Neuronal stem cell (in vitro differentiated cells): ENCODE measurements around the gene KDM4B.

Source experiments
- DNase-seq: peaks from one replicate; pipeline ENCODE4 v3.0.0-alpha.2; 2013; ENCODE audit warnings: low spot score
- H2AFZ ChIP-seq: one replicate; pipeline ENCODE4 v1.6.1; 2013; ENCODE audit warnings: mild to moderate bottlenecking, low read length, inconsistent platforms
- H2AK5ac ChIP-seq: 2 replicates; pipeline ENCODE4 v1.6.1; 2013; ENCODE audit warnings: low read depth, mild to moderate bottlenecking, inconsistent platforms, low read length, moderate library complexity, mixed read lengths
- H2BK120ac ChIP-seq: 2 replicates; pipeline ENCODE4 v1.6.1; 2013; ENCODE audit warnings: low read depth, mild to moderate bottlenecking, inconsistent platforms, low read length, moderate library complexity, mixed read lengths
- H2BK12ac ChIP-seq: one replicate; pipeline ENCODE4 v1.6.1; 2013; ENCODE audit warnings: low read length, inconsistent platforms
- H2BK15ac ChIP-seq: 2 replicates; pipeline ENCODE4 v1.6.1; 2013; ENCODE audit warnings: mild to moderate bottlenecking, low read length, inconsistent platforms, mixed read lengths
- H2BK5ac ChIP-seq: one replicate; pipeline ENCODE4 v1.6.1; 2013; ENCODE audit warnings: inconsistent platforms, mild to moderate bottlenecking, low read length, moderate library complexity
- H3K14ac ChIP-seq: one replicate; pipeline ENCODE4 v1.6.1; 2013; ENCODE audit warnings: low read length, inconsistent platforms
- H3K18ac ChIP-seq: 2 replicates; pipeline ENCODE4 v1.6.1; 2013; ENCODE audit warnings: low read length, inconsistent platforms
- H3K23ac ChIP-seq: 2 replicates; pipeline ENCODE4 v1.6.1; 2013; ENCODE audit warnings: low read depth, mild to moderate bottlenecking, mixed read lengths, low read length, inconsistent platforms; ENCODE audit not compliant: poor library complexity
- H3K27ac ChIP-seq: replicated peaks from 3 replicates; pipeline ENCODE4 v1.5.1; 2013; ENCODE audit warnings: low read length, inconsistent platforms
- H3K27me3 ChIP-seq, 3 experiments: 2 replicates each; pipeline ENCODE4 v1.6.1; 2013; ENCODE audit warnings: low read length in 3 of 3, mild to moderate bottlenecking in 2 of 3, inconsistent platforms in 1 of 3, low read depth in 1 of 3, mixed read lengths in 1 of 3, moderate library complexity in 1 of 3; ENCODE audit not compliant: control insufficient read depth in 3 of 3, insufficient read depth in 3 of 3
- H3K36me3 ChIP-seq, 2 donors: replicated peaks in 1 of 2; 2 replicates each; pipeline ENCODE4 v1.6.1; 2013; ENCODE audit warnings: low read length in 2 of 2; ENCODE audit not compliant: control insufficient read depth in 2 of 2, insufficient read depth in 2 of 2
- H3K4ac ChIP-seq: 2 replicates; pipeline ENCODE4 v1.6.1; 2013; ENCODE audit warnings: inconsistent platforms, mild to moderate bottlenecking, low read length, moderate library complexity
- H3K4me1 ChIP-seq, 2 donors: 1 replicate in 1 of 2; 2 replicates in 1 of 2; pipeline ENCODE4 v1.6.1; 2013; ENCODE audit warnings: low read length in 2 of 2, low read depth in 1 of 2; ENCODE audit not compliant: control insufficient read depth in 2 of 2, insufficient read depth in 1 of 2
- H3K4me2 ChIP-seq: one replicate; pipeline ENCODE4 v1.6.1; 2013; ENCODE audit warnings: mild to moderate bottlenecking, low read length, inconsistent platforms; ENCODE audit not compliant: insufficient read depth, poor library complexity, severe bottlenecking
- H3K4me3 ChIP-seq, 2 donors: 2 replicates each; pipeline ENCODE4 v1.5.1; 2013; ENCODE audit warnings: low read length in 2 of 2, mild to moderate bottlenecking in 2 of 2, inconsistent platforms in 1 of 2, moderate library complexity in 1 of 2
- H3K79me1 ChIP-seq: one replicate; pipeline ENCODE4 v1.6.1; 2013; ENCODE audit warnings: low read depth, mild to moderate bottlenecking, inconsistent platforms, low read length, moderate library complexity
- H3K9ac ChIP-seq: one replicate; pipeline ENCODE4 v1.6.1; 2013; ENCODE audit warnings: mild to moderate bottlenecking, low read depth, low read length, inconsistent platforms; ENCODE audit not compliant: poor library complexity
- H3K9me3 ChIP-seq, 2 donors: replicated peaks in 1 of 2; 2 replicates each; pipeline versions ENCODE3 to v1.6.1; 2013; ENCODE audit warnings: low read length in 2 of 2, mild to moderate bottlenecking in 2 of 2, inconsistent platforms in 1 of 2, low read depth in 1 of 2, mixed read lengths in 1 of 2, moderate library complexity in 1 of 2; ENCODE audit not compliant: control insufficient read depth in 2 of 2, insufficient read depth in 1 of 2
- H4K8ac ChIP-seq: one replicate; pipeline ENCODE4 v1.6.1; 2013; ENCODE audit warnings: low read depth, mild to moderate bottlenecking, inconsistent platforms, low read length, moderate library complexity
- H4K91ac ChIP-seq: one replicate; pipeline ENCODE4 v1.6.1; 2013; ENCODE audit warnings: low read length, low read depth, mild to moderate bottlenecking, inconsistent platforms; ENCODE audit not compliant: poor library complexity
- WGBS, 2 donors: extraction: QIAGEN DNeasy Blood & Tissue Kit; methylation state at CpG; one replicate each; pipeline ENCODE4 v1.1.7; 2013; ENCODE audit warnings: missing lambda C conversion rate in 2 of 2, mixed read lengths in 1 of 2; ENCODE audit not compliant: insufficient read length in 2 of 2, insufficient replicate concordance in 1 of 2; ENCODE audit errors: extremely low coverage in 2 of 2; 5-methylcytosine and 5-hydroxymethylcytosine counted together

Gene KDM4B

DNA sequence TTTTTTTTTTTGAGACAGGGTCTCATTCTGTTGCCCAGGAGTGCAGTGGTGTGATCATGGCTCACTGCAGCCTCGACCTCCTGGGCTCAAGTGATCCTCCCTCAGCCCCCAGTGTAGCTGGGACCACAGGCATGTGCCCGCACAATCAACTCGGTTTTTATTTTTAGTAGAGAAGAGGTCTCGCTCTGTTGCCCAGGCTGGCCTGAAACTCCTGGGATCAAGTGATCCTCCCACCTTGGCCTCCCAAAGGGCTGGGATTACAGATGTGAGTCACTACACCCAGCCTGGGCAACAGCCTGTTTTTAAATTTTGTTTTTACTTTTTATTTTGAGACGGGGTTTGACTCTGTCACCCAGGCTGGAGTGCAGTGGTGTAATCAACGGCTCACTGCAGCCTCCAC, 2.3 kb upstream of the KDM4B start:
- no CpG with 5 or more reads among the region's 6 CpGs for WGBS, 2 donors
- H3K18ac ChIP-seq: no peak overlapping the region

GRCh38 chr19:4967738-4968461, 1.0 kb upstream of the KDM4B start:
- Histone ChIP-seq H3K14ac (no peak overlapping the region), H2BK120ac (no peak overlapping the region), H2AK5ac (no peak overlapping the region), H3K36me3 (peaks cover 1 to 19% of the 10 kb centered on the region in 2 donors), H3K4ac (no peak overlapping the region), H2AFZ (peak overlapping the region; percentile 79), H2BK5ac (no peak overlapping the region), H3K27me3 (no peaks in the 10 kb centered on the region), H3K4me2 (peak overlapping the region; percentile 21), H3K9ac (peak overlapping the region; percentile 64), H3K79me1 (peaks cover 14% of the 10 kb centered on the region), H2BK12ac (no peak overlapping the region), H3K4me1 (peaks cover 15 to 17% of the 10 kb centered on the region in 2 donors), H4K91ac (no peak overlapping the region), H3K4me3 (peak overlapping the region; percentile 44 to 68), H3K27ac (no peak overlapping the region), H3K23ac (peak overlapping the region; percentile 1), H2BK15ac (no peak overlapping the region), H3K9me3 (no peaks in the 10 kb centered on the region), H4K8ac (no peak overlapping the region), H3K18ac (peak overlapping the region; percentile 90)
- DNase-seq: no peak
- no CpG with 5 or more reads among the region's 16 CpGs for WGBS, 2 donors

More for the DNA sequence above, 2.3 kb upstream of the KDM4B start:
- H3K9ac ChIP-seq: no peak overlapping the region
- H3K27me3 ChIP-seq: no peaks in the 10 kb centered on the region
- H2BK120ac ChIP-seq: no peak overlapping the region
- no peak overlapping the region for H2AFZ ChIP-seq
- H3K79me1 ChIP-seq: peaks cover 5% of the 10 kb centered on the region
- no peak overlapping the region for H2BK15ac ChIP-seq
- no peak overlapping the region for H3K23ac ChIP-seq
- H4K91ac ChIP-seq: no peak overlapping the region
- no peak overlapping the region for H2BK12ac ChIP-seq
- peaks cover 14 to 16% of the 10 kb centered on the region in 2 donors for H3K4me1 ChIP-seq
- no peak overlapping the region for H3K4me2 ChIP-seq
- H3K14ac ChIP-seq: no peak overlapping the region
- H2BK5ac ChIP-seq: no peak overlapping the region
- no peak overlapping the region for H2AK5ac ChIP-seq
- DNase-seq: no peak
- no peak overlapping the region for H3K4me3 ChIP-seq
- peaks cover 0 to 2% of the 10 kb centered on the region in 2 donors for H3K9me3 ChIP-seq
- no peak overlapping the region for H3K27ac ChIP-seq
- H3K4ac ChIP-seq: no peak overlapping the region
- H3K36me3 ChIP-seq: peaks cover 11 to 30% of the 10 kb centered on the region in 2 donors
- H4K8ac ChIP-seq: no peak overlapping the region

- Histone ChIP-seq H3K4me1 (peaks cover 15 to 17% of the 10 kb centered on the region in 2 donors), H3K4ac (no peak overlapping the region), H2AFZ (no peak overlapping the region), H3K27me3 (no peaks in the 10 kb centered on the region), H3K14ac (peak overlapping the region; percentile 44), H3K4me3 (peak overlapping the region; percentile 64 to 93), H3K23ac (no peak overlapping the region), H3K36me3 (peaks cover 0 to 8% of the 10 kb centered on the region in 2 donors), H2BK120ac (no peak overlapping the region), H3K4me2 (peak overlapping the region; percentile 83), H4K8ac (no peak overlapping the region), H4K91ac (no peak overlapping the region), H3K27ac (no peak overlapping the region), H3K18ac (peak overlapping the region; percentile 89), H2AK5ac (peak overlapping the region; percentile 63), H3K9me3 (no peaks in the 10 kb centered on the region), H2BK15ac (no peak overlapping the region), H2BK5ac (no peak overlapping the region), H2BK12ac (no peak overlapping the region), H3K9ac (peak overlapping the region; percentile 78), H3K79me1 (peaks cover 14% of the 10 kb centered on the region)
- no CpG with 5 or more reads among the region's 54 CpGs for WGBS, 2 donors
- DNase-seq: no peak
These were observed 419 bp downstream of the KDM4B start for GRCh38 chr19:4969292-4969771.

DNA sequence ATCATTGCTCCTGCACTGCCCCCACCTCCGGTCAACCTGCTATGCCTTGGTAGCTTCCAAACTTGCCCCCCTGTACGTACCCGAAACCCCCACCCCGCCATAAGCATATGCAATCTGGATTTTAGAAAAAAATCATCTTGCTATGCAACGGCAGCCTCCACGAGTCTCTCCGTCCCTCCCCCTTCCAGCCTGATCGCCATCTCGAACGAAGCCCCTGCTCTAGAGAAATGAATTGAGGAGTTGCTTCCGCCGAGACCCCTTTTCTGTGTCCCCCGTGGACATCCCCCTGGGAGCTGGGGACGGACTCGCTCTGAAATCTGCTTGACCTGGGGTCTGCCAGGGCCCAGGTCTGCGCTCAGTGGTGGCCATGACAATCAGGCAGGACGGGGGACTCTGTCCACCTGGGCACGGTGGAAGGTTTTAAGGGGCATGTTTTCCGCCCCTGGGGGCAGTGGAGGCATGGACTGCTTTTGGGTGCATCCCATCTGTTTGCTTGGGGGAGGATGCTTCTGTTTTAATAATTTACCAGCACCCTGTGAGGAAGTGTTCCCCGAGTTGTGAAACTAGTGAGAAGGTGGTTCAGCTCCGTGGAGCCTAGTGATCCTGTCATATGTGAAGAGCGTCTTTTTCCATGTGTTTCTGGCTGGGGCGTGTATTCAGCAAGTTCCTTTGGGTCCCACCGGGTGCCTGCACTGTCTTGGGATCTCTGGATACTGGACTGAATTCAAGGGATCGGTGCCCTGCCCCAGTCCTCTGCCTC, 1.0 kb downstream of the KDM4B start:
- H2BK120ac ChIP-seq: no peak overlapping the region
- H2BK5ac ChIP-seq: no peak overlapping the region
- H3K9me3 ChIP-seq: no peaks in the 10 kb centered on the region
- H2AK5ac ChIP-seq: peak overlapping the region; percentile 63
- H3K23ac ChIP-seq: peak overlapping the region; percentile 6
- no peak overlapping the region for H2BK12ac ChIP-seq
- no peak overlapping the region for H3K4ac ChIP-seq
- peak overlapping the region; percentile 78 for H3K9ac ChIP-seq
- H3K4me1 ChIP-seq: peaks cover 15 to 17% of the 10 kb centered on the region in 2 donors
- H4K8ac ChIP-seq: no peak overlapping the region
- no peak overlapping the region for H2AFZ ChIP-seq
- H3K36me3 ChIP-seq: peaks cover 2% of the 10 kb centered on the region in 2 donors
- H3K4me3 ChIP-seq: peak overlapping the region; percentile 64 to 93
- no peaks in the 10 kb centered on the region for H3K27me3 ChIP-seq
- H3K79me1 ChIP-seq: peaks cover 18% of the 10 kb centered on the region
- H4K91ac ChIP-seq: no peak overlapping the region
- H3K14ac ChIP-seq: peak overlapping the region; percentile 44
- DNase-seq: peak; percentile 21
- no peak overlapping the region for H3K27ac ChIP-seq
- peak overlapping the region; percentile 89 for H3K18ac ChIP-seq
- H3K4me2 ChIP-seq: peak overlapping the region; percentile 83
- no peak overlapping the region for H2BK15ac ChIP-seq
- no CpG with 5 or more reads among the region's 25 CpGs for WGBS, 2 donors
